GM18526 (cell line): Measurements from ENCODE around the gene NTRK3.

Experiments used
- POLR2A ChIP-seq: IDR thresholded peaks from 3 replicates; pipeline ENCODE4 v1.6.1; 2011; ENCODE audit not compliant: insufficient read length; ENCODE audit errors: extremely low read depth

NTRK3 gene

DNA sequence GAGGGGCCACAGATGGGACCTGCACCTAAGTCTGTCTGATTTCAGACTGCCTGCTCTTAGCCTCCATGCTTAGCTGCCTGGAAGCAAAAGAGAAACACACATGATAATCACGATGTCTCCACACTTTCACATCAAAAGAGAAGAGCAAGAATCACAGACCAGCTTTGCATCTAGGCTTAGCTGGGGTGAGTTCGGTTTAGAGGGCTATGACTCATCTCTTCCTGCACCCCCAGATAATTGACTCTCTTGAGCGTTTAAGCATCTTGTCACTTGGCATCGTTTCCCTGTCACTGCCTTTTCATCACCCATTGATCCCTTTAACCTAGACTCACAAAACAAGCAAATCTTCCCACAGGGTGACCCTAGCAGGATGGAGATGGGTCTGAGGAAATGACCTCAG is 124.0 kb downstream of the NTRK3 start:
- TF ChIP-seq POLR2A: no peak

- no peak for TF ChIP-seq POLR2A
These were observed 124.6 kb downstream of the NTRK3 start for GRCh38 chr15:88131937-88132336.

- TF ChIP-seq POLR2A: no peak
These were observed 129.1 kb downstream of the NTRK3 start for GRCh38 chr15:88127432-88127790.

GRCh38 chr15:88126695-88127431 is 129.7 kb downstream of the NTRK3 start:
- TF ChIP-seq POLR2A: no peak

DNA sequence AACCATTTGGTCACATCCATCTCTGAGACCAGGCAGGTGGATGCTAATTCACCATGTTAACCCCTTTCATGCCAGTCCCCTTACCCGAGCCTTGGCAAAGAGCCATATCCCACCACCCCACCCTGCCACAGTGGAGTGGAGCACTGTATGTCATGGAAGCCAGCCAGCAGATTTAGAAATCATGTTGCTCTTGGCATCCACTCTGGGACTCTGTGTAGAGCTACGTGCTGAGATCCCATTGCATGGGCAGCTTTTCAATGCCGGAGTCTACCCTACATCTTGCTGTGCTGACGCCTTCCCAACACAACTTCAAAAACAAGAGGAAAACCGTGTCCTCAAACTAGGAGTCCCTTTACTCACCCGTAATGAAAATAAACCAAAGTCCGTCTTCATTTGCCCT is 131.0 kb downstream of the NTRK3 start:
- TF ChIP-seq POLR2A: no peak

- no peak for TF ChIP-seq POLR2A
These were observed 132.3 kb downstream of the NTRK3 start for GRCh38 chr15:88124199-88124598.

DNA sequence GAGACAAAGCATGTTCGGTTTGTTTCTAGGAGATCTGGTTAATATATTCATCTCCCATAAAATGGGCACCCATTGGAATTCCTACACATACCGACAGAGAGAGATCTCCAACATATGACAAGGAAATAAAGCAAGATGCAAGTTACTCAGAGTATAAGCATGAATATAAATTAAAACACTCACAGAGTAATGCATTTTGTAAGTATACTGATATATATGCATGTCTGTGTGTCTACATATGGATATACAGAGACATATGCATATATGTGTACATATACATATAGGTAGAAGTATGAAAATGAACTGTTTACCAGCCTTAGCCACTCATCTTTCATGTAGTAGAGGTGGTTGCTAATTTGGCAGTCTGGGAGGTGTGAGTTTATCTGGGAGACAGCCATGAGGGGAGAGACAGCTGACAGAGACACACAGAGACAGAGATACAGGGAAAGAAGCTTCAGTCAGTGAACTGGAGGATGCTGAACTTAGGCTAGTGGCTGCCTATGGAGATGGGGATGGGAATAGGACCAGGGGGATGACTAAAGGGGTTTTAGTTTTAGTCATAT is 134.5 kb downstream of the NTRK3 start:
- TF ChIP-seq POLR2A: no peak

DNA sequence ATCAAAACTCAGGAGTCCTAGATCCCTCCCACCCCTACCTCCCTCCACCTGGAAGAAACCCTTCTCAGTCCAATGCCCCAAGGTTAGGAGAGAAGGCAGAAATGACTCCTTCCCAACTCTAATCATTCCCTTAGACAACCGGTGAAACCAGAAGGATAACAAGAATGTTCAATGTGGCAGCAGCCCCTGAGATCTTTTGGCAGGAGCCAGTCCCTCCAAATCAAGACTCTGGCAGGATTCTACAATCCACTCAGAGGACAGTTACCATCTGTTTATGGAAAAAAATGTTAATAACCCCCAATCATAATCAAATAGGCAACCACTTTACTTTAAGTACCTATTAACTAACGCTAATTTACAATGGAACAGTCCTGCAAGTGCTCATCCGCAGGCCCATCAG is 136.5 kb downstream of the NTRK3 start:
- no peak for TF ChIP-seq POLR2A

GRCh38 chr15:88118741-88119140 is 137.8 kb downstream of the NTRK3 start:
- no peak for TF ChIP-seq POLR2A

GRCh38 chr15:88118035-88118434 is 138.5 kb downstream of the NTRK3 start:
- no peak for TF ChIP-seq POLR2A

DNA sequence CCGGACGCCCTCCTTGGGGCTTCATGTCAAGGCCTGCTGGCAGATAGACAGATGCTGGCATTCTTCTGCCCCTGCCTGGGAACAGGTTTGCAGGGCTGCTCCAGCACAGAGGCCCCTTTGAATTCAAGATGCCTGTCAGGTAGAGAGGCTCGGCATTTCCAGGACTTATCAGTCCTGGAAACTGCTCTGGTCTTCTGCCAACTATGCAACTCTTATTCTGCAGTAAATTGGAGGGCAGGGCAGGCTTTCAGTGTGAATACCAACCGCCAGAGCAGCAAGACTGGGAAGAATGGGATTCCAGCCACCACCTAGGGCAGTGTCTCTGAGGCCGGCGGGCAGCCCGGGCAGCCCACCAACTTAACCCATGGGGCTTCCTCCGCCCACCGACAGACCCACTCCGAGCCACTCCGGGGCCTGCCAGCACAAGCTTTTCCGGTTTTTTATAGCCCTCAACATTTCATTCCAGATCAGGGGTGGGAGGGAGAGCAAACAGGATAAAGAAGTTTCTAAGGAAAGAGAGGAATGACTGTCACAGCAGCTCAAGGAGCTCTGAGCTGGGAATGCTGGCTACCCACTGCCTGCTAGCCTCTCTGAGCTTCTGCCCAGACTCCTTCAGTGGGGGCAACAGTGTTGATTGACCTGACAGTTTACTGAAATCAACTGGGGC is 140.9 kb downstream of the NTRK3 start:
- no peak for TF ChIP-seq POLR2A

GRCh38 chr15:88113613-88114308 is 142.8 kb downstream of the NTRK3 start:
- no peak for TF ChIP-seq POLR2A

DNA sequence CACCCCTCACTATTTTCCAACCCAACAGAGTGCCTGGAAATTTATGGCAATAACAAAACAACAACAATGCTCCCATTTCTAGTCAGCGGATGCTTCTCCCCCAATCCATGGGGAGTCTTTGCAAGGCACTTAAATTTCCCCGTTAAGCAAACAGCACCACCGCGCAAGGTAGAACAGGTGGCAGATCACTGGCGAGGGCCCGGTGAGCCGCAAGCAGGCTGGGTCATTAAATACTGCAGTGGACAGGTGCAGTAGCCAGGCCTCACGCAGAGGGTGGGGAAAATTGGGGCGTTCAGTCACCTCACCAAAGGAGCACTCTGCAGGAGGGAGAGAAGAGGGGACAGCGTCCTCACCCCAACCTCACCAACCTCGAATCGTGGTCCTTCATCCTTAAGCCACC is 147.5 kb downstream of the NTRK3 start:
- TF ChIP-seq POLR2A: no peak

DNA sequence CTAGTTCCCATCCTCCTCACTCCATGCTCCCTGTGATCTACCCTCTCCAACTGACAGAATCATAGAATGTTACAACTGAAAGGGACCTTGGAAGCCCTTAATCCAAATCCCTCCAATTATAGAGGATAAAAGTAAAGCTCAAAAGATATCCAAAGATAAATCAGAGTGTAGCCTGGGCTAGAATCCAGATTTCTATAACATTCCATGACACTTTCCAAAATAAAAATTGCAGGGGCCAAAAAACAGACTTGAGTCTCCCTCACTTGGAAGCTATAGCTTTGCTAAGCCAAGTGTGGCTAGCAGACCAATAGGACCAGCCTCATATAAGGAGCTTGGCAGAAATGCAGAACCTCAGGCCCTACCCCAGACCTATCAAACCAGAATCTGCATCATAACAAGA is 148.1 kb downstream of the NTRK3 start:
- TF ChIP-seq POLR2A: no peak

- no peak for TF ChIP-seq POLR2A
These were observed 150.5 kb downstream of the NTRK3 start for GRCh38 chr15:88106074-88106473.

DNA sequence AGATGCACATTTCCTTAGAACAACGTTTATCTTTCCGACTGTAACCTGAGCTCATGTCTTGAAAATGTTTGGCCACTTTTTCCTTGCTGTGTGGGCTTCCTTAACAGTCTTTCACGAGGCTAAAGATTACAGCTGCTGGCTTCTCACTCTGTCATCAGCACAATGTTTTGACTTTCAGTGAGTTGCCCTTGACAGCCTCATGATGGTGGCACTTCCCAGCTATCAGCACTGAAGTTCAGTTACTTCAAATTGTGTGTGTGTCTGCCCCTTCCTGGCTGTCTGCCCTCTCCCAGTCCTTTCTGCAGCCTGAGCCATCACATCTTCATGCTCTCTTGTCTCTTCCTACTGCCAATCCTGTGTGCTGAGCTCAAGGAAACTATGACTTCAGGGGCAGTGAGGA is 152.2 kb downstream of the NTRK3 start:
- no peak for TF ChIP-seq POLR2A
